ENCODE measurements around the gene GKN1. TPM values are rescaled to one million over a fixed set of nuclear protein-coding genes. Genes with fewer than 3 reads are reported as not detected.

Gene GKN1
- total and polyA plus RNA-seq, 2 of the 8 experiments (the other 6 are each of a cell fraction or from before 2014, with no cell fraction given) = not detected

DNA sequence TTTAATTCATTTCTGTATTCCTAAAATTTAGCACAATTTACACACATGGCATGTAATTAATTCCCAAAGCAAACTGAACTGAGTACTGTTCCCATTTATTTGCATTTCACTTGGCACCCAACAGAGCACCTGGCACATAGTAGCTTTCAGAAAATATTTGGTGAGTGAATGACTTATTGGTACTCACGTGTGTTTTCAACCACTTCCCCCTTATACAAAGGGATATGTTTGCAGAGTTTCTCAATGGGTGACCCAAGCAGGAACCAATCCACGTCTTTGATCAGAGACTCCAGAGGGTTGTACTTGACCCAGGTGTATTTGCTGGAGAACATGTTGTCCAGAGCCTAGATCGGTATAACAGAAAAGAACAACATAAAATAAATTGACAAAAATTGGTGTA lies 28.3 kb upstream of the GKN1 start (continued):
- TF ChIP-seq, protein P1, sequence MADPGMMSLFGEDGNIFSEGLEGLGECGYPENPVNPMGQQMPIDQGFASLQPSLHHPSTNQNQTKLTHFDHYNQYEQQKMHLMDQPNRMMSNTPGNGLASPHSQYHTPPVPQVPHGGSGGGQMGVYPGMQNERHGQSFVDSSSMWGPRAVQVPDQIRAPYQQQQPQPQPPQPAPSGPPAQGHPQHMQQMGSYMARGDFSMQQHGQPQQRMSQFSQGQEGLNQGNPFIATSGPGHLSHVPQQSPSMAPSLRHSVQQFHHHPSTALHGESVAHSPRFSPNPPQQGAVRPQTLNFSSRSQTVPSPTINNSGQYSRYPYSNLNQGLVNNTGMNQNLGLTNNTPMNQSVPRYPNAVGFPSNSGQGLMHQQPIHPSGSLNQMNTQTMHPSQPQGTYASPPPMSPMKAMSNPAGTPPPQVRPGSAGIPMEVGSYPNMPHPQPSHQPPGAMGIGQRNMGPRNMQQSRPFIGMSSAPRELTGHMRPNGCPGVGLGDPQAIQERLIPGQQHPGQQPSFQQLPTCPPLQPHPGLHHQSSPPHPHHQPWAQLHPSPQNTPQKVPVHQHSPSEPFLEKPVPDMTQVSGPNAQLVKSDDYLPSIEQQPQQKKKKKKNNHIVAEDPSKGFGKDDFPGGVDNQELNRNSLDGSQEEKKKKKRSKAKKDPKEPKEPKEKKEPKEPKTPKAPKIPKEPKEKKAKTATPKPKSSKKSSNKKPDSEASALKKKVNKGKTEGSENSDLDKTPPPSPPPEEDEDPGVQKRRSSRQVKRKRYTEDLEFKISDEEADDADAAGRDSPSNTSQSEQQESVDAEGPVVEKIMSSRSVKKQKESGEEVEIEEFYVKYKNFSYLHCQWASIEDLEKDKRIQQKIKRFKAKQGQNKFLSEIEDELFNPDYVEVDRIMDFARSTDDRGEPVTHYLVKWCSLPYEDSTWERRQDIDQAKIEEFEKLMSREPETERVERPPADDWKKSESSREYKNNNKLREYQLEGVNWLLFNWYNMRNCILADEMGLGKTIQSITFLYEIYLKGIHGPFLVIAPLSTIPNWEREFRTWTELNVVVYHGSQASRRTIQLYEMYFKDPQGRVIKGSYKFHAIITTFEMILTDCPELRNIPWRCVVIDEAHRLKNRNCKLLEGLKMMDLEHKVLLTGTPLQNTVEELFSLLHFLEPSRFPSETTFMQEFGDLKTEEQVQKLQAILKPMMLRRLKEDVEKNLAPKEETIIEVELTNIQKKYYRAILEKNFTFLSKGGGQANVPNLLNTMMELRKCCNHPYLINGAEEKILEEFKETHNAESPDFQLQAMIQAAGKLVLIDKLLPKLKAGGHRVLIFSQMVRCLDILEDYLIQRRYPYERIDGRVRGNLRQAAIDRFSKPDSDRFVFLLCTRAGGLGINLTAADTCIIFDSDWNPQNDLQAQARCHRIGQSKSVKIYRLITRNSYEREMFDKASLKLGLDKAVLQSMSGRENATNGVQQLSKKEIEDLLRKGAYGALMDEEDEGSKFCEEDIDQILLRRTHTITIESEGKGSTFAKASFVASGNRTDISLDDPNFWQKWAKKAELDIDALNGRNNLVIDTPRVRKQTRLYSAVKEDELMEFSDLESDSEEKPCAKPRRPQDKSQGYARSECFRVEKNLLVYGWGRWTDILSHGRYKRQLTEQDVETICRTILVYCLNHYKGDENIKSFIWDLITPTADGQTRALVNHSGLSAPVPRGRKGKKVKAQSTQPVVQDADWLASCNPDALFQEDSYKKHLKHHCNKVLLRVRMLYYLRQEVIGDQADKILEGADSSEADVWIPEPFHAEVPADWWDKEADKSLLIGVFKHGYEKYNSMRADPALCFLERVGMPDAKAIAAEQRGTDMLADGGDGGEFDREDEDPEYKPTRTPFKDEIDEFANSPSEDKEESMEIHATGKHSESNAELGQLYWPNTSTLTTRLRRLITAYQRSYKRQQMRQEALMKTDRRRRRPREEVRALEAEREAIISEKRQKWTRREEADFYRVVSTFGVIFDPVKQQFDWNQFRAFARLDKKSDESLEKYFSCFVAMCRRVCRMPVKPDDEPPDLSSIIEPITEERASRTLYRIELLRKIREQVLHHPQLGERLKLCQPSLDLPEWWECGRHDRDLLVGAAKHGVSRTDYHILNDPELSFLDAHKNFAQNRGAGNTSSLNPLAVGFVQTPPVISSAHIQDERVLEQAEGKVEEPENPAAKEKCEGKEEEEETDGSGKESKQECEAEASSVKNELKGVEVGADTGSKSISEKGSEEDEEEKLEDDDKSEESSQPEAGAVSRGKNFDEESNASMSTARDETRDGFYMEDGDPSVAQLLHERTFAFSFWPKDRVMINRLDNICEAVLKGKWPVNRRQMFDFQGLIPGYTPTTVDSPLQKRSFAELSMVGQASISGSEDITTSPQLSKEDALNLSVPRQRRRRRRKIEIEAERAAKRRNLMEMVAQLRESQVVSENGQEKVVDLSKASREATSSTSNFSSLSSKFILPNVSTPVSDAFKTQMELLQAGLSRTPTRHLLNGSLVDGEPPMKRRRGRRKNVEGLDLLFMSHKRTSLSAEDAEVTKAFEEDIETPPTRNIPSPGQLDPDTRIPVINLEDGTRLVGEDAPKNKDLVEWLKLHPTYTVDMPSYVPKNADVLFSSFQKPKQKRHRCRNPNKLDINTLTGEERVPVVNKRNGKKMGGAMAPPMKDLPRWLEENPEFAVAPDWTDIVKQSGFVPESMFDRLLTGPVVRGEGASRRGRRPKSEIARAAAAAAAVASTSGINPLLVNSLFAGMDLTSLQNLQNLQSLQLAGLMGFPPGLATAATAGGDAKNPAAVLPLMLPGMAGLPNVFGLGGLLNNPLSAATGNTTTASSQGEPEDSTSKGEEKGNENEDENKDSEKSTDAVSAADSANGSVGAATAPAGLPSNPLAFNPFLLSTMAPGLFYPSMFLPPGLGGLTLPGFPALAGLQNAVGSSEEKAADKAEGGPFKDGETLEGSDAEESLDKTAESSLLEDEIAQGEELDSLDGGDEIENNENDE (IDR thresholded peaks at IDR 0.05; ENCODE audit: insufficient replicate concordance, low read length) = no peak
